ENCODE results near the gene C2orf92.

C2orf92 gene

GRCh38 chr2:97712693-97713295 lies 43.3 kb downstream of the C2orf92 start:
- Mint-ChIP-seq H3K9me3 (no peaks in the 10 kb centered on the region), H3K4me3 (no peak overlapping the region), H3K36me3 (ENCODE audit: low read depth) (no peaks in the 10 kb centered on the region), H3K27me3 (ENCODE audit: low read depth) (peaks cover 3% of the 10 kb centered on the region), H3K27ac (no peak overlapping the region), H3K4me1 (peaks cover 30% of the 10 kb centered on the region)
- no peak for TF ChIP-seq CTCF (IDR thresholded peaks at IDR 0.05; ENCODE audit: unreplicated experiment in 3 of 3)

- no peaks in the 10 kb centered on the region for H3K36me3 Mint-ChIP-seq (ENCODE audit: low read depth)
- peaks cover 33% of the 10 kb centered on the region for H3K4me1 Mint-ChIP-seq
- H3K27me3 Mint-ChIP-seq (ENCODE audit: low read depth), result peaks cover 3% of the 10 kb centered on the region
- peak within 1 kb of the TSS; percentile 44 to 82 (median 72) for H3K27ac Mint-ChIP-seq
- TF ChIP-seq CTCF (IDR thresholded peaks at IDR 0.05; ENCODE audit: unreplicated experiment in 3 of 3), result no peak
- H3K9me3 Mint-ChIP-seq, result no peaks in the 10 kb centered on the region
- H3K4me3 Mint-ChIP-seq, result peak within 1 kb of the TSS in 1 of 3 experiments; percentile 25
Observed at GRCh38 chr2:97713296-97714083, 44.0 kb downstream of the C2orf92 start, which contains the start of gene ZAP70. Gene ZAP70, plus strand, starts transcription at chr2:97713576. Its CDS starts 10,461 bp downstream, at chr2:97724037.

- Mint-ChIP-seq H3K4me3 (no peak overlapping the region), H3K36me3 (ENCODE audit: low read depth) (no peaks in the 10 kb centered on the region), H3K27ac (peak overlapping the region in 2 of 3 experiments; percentile 40 to 72), H3K4me1 (peaks cover 33% of the 10 kb centered on the region), H3K27me3 (ENCODE audit: low read depth) (peaks cover 3% of the 10 kb centered on the region), H3K9me3 (no peaks in the 10 kb centered on the region)
- TF ChIP-seq CTCF (IDR thresholded peaks at IDR 0.05; ENCODE audit: unreplicated experiment in 3 of 3), result no peak
Observed at GRCh38 chr2:97714084-97714949, 44.8 kb downstream of the C2orf92 start.

- Mint-ChIP-seq H3K27me3 (ENCODE audit: low read depth) (peaks cover under 1% of the 10 kb centered on the region), H3K27ac (no peak overlapping the region), H3K36me3 (ENCODE audit: low read depth) (no peaks in the 10 kb centered on the region), H3K9me3 (no peaks in the 10 kb centered on the region), H3K4me3 (no peak overlapping the region), H3K4me1 (peaks cover 30% of the 10 kb centered on the region)
- no peak for TF ChIP-seq CTCF (IDR thresholded peaks at IDR 0.05; ENCODE audit: unreplicated experiment in 3 of 3)
Observed at GRCh38 chr2:97714950-97715652, 45.6 kb downstream of the C2orf92 start.

- no peaks in the 10 kb centered on the region for H3K36me3 Mint-ChIP-seq (ENCODE audit: low read depth)
- peaks cover 29% of the 10 kb centered on the region for H3K4me1 Mint-ChIP-seq
- H3K9me3 Mint-ChIP-seq, result no peaks in the 10 kb centered on the region
- H3K27ac Mint-ChIP-seq, result peak overlapping the region in 2 of 3 experiments; percentile 34 to 54
- no peak for TF ChIP-seq CTCF (IDR thresholded peaks at IDR 0.05; ENCODE audit: unreplicated experiment in 3 of 3)
- peaks cover 3% of the 10 kb centered on the region for H3K27me3 Mint-ChIP-seq (ENCODE audit: low read depth)
- no peak overlapping the region for H3K4me3 Mint-ChIP-seq
Observed at GRCh38 chr2:97715951-97716694, 46.6 kb downstream of the C2orf92 start.

Measured in nephron (organoid).